Activated CD4-positive, alpha-beta T cell treated with anti-CD3 and anti-CD28 coated beads for 36 hours (primary cell): ENCODE results near the gene CHST3. TPM values are rescaled to one million over a fixed set of nuclear protein-coding genes. Genes with fewer than 3 reads are reported as not detected.
"Not testable (repeated sequence)": the region's sequence is repeated elsewhere in the genome, so short reads cannot be mapped to it uniquely, and the experiment has no call there.

ENCODE experiments used
- ATAC-seq: fragments of 200-7000 bp; cut with Tn5 transposase; one replicate; pipeline ENCODE4 v1.10.0; 2021; ENCODE audit warnings: mild to moderate bottlenecking, moderate library complexity
- CTCF ChIA-PET: fragments of 350-600 bp; sonication (Branson Sonifier 250); formaldehyde crosslinking; loops from one replicate; lab custom pipeline; 2021; ENCODE audit warnings: antibody characterized with exemption; lab: Charles Lee
- POLR2A ChIA-PET: fragments of 350-600 bp; sonication (Branson Sonifier 250); formaldehyde crosslinking; loops from one replicate; lab custom pipeline; 2021; ENCODE audit warnings: antibody characterized with exemption, inconsistent platforms; lab: Charles Lee
- DNase-seq: peaks from one replicate; pipeline ENCODE4 v3.0.0-alpha.2; 2020
- H3K27ac Mint-ChIP-seq: one replicate; pipeline ENCODE4 v1.8.0; 2021; ENCODE audit warnings: mixed read lengths
- H3K27me3 Mint-ChIP-seq: one replicate; pipeline ENCODE4 v1.8.0; 2021; ENCODE audit warnings: mixed read lengths
- H3K36me3 Mint-ChIP-seq: one replicate; pipeline ENCODE4 v1.8.0; 2021; ENCODE audit warnings: low read depth, mixed read lengths
- H3K4me1 Mint-ChIP-seq: one replicate; pipeline ENCODE4 v1.8.0; 2021; ENCODE audit warnings: mixed read lengths
- H3K4me3 Mint-ChIP-seq: one replicate; pipeline ENCODE4 v1.8.0; 2021; ENCODE audit warnings: mild to moderate bottlenecking, moderate library complexity, mixed read lengths
- H3K9me3 Mint-ChIP-seq: one replicate; pipeline ENCODE4 v1.8.0; 2021; ENCODE audit warnings: low read depth, mixed read lengths
- intact Hi-C, 2 experiments: fragments of 100-400 bp; cut with DNase I in 1 of 2; cut with micrococcal nuclease in 1 of 2; formaldehyde crosslinking; loops; one replicate each; pipeline versions ENCODE4 v1.14.2 to v1.15.1; 2022 to 2024; cut with DNase I, micrococcal nuclease
- total RNA-seq, 2 experiments: library from RNA; stranded (reverse); gene quantifications; one replicate each; pipeline ENCODE4 v1.2.3, GENCODE V29; 2021

CHST3 gene
- total RNA-seq, 2 experiments from 2014 or later = 0.46 to 0.47 TPM

- Mint-ChIP-seq H3K36me3 (no peaks in the 10 kb centered on the region), H3K4me1 (peaks cover 31% of the 10 kb centered on the region), H3K27ac (no peak overlapping the region), H3K4me3 (no peak overlapping the region), H3K27me3 (no peaks in the 10 kb centered on the region), H3K9me3 (no peaks in the 10 kb centered on the region)
- no peak for ATAC-seq
- CTCF ChIA-PET = interaction anchor here (0.6 to 2.5 kb wide), 7 partner anchors 10 to 1474 kb away, joined by 3 to 11 read pairs (median 6); no protein-coding TSS in a partner anchor
- DNase-seq = no peak
- intact Hi-C loops = loop anchor here in 1 of 2 experiments (2.0 kb wide), 1 partner anchor 40 kb away; no protein-coding TSS in a partner anchor
- POLR2A ChIA-PET = no interaction called here
Measured at GRCh38 chr10:71975087-71975870, 11.1 kb downstream of the CHST3 start.

GRCh38 chr10:71975871-71976725 lies 11.9 kb downstream of the CHST3 start:
- Mint-ChIP-seq H3K9me3 (no peaks in the 10 kb centered on the region), H3K27ac (no peak overlapping the region), H3K27me3 (no peaks in the 10 kb centered on the region), H3K36me3 (no peaks in the 10 kb centered on the region), H3K4me3 (no peak overlapping the region), H3K4me1 (peaks cover 31% of the 10 kb centered on the region)
- DNase-seq (no peak), ATAC-seq (no peak)
- POLR2A ChIA-PET = interaction anchor here (0.5 kb wide), 1 partner anchor 741 kb away, joined by 6 read pairs; no protein-coding TSS in a partner anchor
- intact Hi-C loops = loop anchor here in 1 of 2 experiments (2.0 kb wide), 1 partner anchor 41 kb away; no protein-coding TSS in a partner anchor
- CTCF ChIA-PET = interaction anchor here (0.7 to 2.5 kb wide), 4 partner anchors 9 to 1586 kb away, joined by 3 to 11 read pairs (median 6); no protein-coding TSS in a partner anchor

- H3K36me3 Mint-ChIP-seq, ATAC-seq, H3K4me3 Mint-ChIP-seq, H3K27ac Mint-ChIP-seq, H3K27me3 Mint-ChIP-seq, intact Hi-C loops, DNase-seq, POLR2A ChIA-PET, H3K9me3 Mint-ChIP-seq: not testable (repeated sequence)
- CTCF ChIA-PET = interaction anchor here (0.6 to 1.9 kb wide), 3 partner anchors 11 to 81 kb away, joined by 3 to 6 read pairs (median 4); no protein-coding TSS in a partner anchor
- peaks cover 24% of the 10 kb centered on the region for H3K4me1 Mint-ChIP-seq
Measured at GRCh38 chr10:71977614-71977903, 13.4 kb downstream of the CHST3 start.

- no peak overlapping the region for H3K4me3 Mint-ChIP-seq
- no peaks in the 10 kb centered on the region for H3K36me3 Mint-ChIP-seq
- intact Hi-C loops = no loop called here
- H3K27me3 Mint-ChIP-seq = no peaks in the 10 kb centered on the region
- ATAC-seq = no peak
- DNase-seq = no peak
- peaks cover 19% of the 10 kb centered on the region for H3K4me1 Mint-ChIP-seq
- ChIA-PET CTCF (interaction anchor here (0.7 to 0.9 kb wide), 2 partner anchors 11 to 1382 kb away, joined by 4 read pairs; no protein-coding TSS in a partner anchor), POLR2A (no interaction called here)
- no peaks in the 10 kb centered on the region for H3K9me3 Mint-ChIP-seq
- no peak overlapping the region for H3K27ac Mint-ChIP-seq
Measured at GRCh38 chr10:71978476-71978875, 14.3 kb downstream of the CHST3 start.

GRCh38 chr10:71978988-71979691 lies 14.9 kb downstream of the CHST3 start:
- no peaks in the 10 kb centered on the region for H3K27me3 Mint-ChIP-seq
- ATAC-seq = no peak
- no peak overlapping the region for H3K4me3 Mint-ChIP-seq
- intact Hi-C loops = no loop called here
- H3K36me3 Mint-ChIP-seq = no peaks in the 10 kb centered on the region
- POLR2A ChIA-PET = no interaction called here
- CTCF ChIA-PET = interaction anchor here (0.7 kb wide), 1 partner anchor 1383 kb away, joined by 4 read pairs; no protein-coding TSS in a partner anchor
- DNase-seq = no peak
- H3K4me1 Mint-ChIP-seq = peaks cover 13% of the 10 kb centered on the region
- no peak overlapping the region for H3K27ac Mint-ChIP-seq
- H3K9me3 Mint-ChIP-seq = no peaks in the 10 kb centered on the region

GRCh38 chr10:71979692-71980062 lies 15.5 kb downstream of the CHST3 start:
- no peaks in the 10 kb centered on the region for H3K9me3 Mint-ChIP-seq
- intact Hi-C loops = no loop called here
- CTCF ChIA-PET = no interaction called here
- no peak for DNase-seq
- H3K27me3 Mint-ChIP-seq = no peaks in the 10 kb centered on the region
- ATAC-seq = no peak
- H3K4me3 Mint-ChIP-seq = no peak overlapping the region
- POLR2A ChIA-PET = no interaction called here
- no peaks in the 10 kb centered on the region for H3K36me3 Mint-ChIP-seq
- H3K27ac Mint-ChIP-seq = no peak overlapping the region
- H3K4me1 Mint-ChIP-seq = peaks cover 12% of the 10 kb centered on the region

- Mint-ChIP-seq H3K9me3 (no peaks in the 10 kb centered on the region), H3K4me3 (no peak overlapping the region), H3K27me3 (no peaks in the 10 kb centered on the region), H3K36me3 (no peaks in the 10 kb centered on the region), H3K27ac (no peak overlapping the region), H3K4me1 (peaks cover 12% of the 10 kb centered on the region)
- intact Hi-C loops = no loop called here
- ChIA-PET POLR2A (no interaction called here), CTCF (interaction anchor here (1.0 to 1.7 kb wide), 3 partner anchors 66 to 84 kb away, joined by 3 to 5 read pairs (median 3); no protein-coding TSS in a partner anchor)
- ATAC-seq (no peak), DNase-seq (no peak)
Measured at GRCh38 chr10:71980181-71981014, 16.2 kb downstream of the CHST3 start.

GRCh38 chr10:71981015-71981875 lies 17.1 kb downstream of the CHST3 start:
- Mint-ChIP-seq H3K27me3 (no peaks in the 10 kb centered on the region), H3K27ac (no peak overlapping the region), H3K4me1 (peaks cover 20% of the 10 kb centered on the region), H3K9me3 (no peaks in the 10 kb centered on the region), H3K4me3 (no peak overlapping the region), H3K36me3 (no peaks in the 10 kb centered on the region)
- CTCF ChIA-PET = interaction anchor here (1.0 to 1.7 kb wide), 4 partner anchors 48 to 85 kb away, joined by 3 to 5 read pairs (median 3); no protein-coding TSS in a partner anchor
- POLR2A ChIA-PET = no interaction called here
- no peak for DNase-seq
- intact Hi-C loops = no loop called here
- ATAC-seq = no peak

GRCh38 chr10:71981876-71982230 lies 17.7 kb downstream of the CHST3 start:
- no peak overlapping the region for H3K4me3 Mint-ChIP-seq
- DNase-seq (no peak), ATAC-seq (no peak)
- CTCF ChIA-PET = interaction anchor here (1.0 to 1.7 kb wide), 3 partner anchors 49 to 86 kb away, joined by 3 to 5 read pairs (median 3); no protein-coding TSS in a partner anchor
- POLR2A ChIA-PET = no interaction called here
- no peaks in the 10 kb centered on the region for H3K9me3 Mint-ChIP-seq
- no peaks in the 10 kb centered on the region for H3K27me3 Mint-ChIP-seq
- intact Hi-C loops = no loop called here
- H3K36me3 Mint-ChIP-seq = no peaks in the 10 kb centered on the region
- H3K27ac Mint-ChIP-seq = no peak overlapping the region
- H3K4me1 Mint-ChIP-seq = peaks cover 23% of the 10 kb centered on the region
